ENCODE measurements around the gene CERKL. TPM values are rescaled to one million over a fixed set of nuclear protein-coding genes. Genes with fewer than 3 reads are reported as not detected.

The CERKL gene
- total RNA-seq, 1 donor from 2014 or later: 0.40 TPM

- no peak overlapping the region for H3K4me3 ChIP-seq (ENCODE audit: low read depth, low read length)
- TF ChIP-seq CTCF (conservative IDR thresholded peaks at IDR 0.05; ENCODE audit: low read depth, low read length): no peak
- DNase-seq (ENCODE audit: low read depth): no peak
Measured at GRCh38 chr2:181527058-181527457, 129.8 kb downstream of the CERKL start.

- H3K4me3 ChIP-seq (ENCODE audit: low read depth, low read length): no peak overlapping the region
- DNase-seq (ENCODE audit: low read depth): no peak
- TF ChIP-seq CTCF (conservative IDR thresholded peaks at IDR 0.05; ENCODE audit: low read depth, low read length): no peak
Measured at GRCh38 chr2:181526014-181526413, 130.9 kb downstream of the CERKL start.

GRCh38 chr2:181523756-181524155, 133.1 kb downstream of the CERKL start:
- TF ChIP-seq CTCF (conservative IDR thresholded peaks at IDR 0.05; ENCODE audit: low read depth, low read length): no peak
- H3K4me3 ChIP-seq (ENCODE audit: low read depth, low read length): no peak overlapping the region
- DNase-seq (ENCODE audit: low read depth): no peak

- no peak for DNase-seq (ENCODE audit: low read depth)
- TF ChIP-seq CTCF (conservative IDR thresholded peaks at IDR 0.05; ENCODE audit: low read depth, low read length): no peak
- H3K4me3 ChIP-seq (ENCODE audit: low read depth, low read length): no peak overlapping the region
Measured at GRCh38 chr2:181520253-181520652, 136.7 kb downstream of the CERKL start.

- no peak for TF ChIP-seq CTCF (conservative IDR thresholded peaks at IDR 0.05; ENCODE audit: low read depth, low read length)
- H3K4me3 ChIP-seq (ENCODE audit: low read depth, low read length): no peak overlapping the region
- peak; percentile 20 for DNase-seq (ENCODE audit: low read depth)
Measured at GRCh38 chr2:181517685-181518301, 139.1 kb downstream of the CERKL start.

- no peak overlapping the region for H3K4me3 ChIP-seq (ENCODE audit: low read depth, low read length)
- no peak for TF ChIP-seq CTCF (conservative IDR thresholded peaks at IDR 0.05; ENCODE audit: low read depth, low read length)
- DNase-seq (ENCODE audit: low read depth): no peak
Measured at GRCh38 chr2:181516992-181517391, 139.9 kb downstream of the CERKL start.

- no peak overlapping the region for H3K4me3 ChIP-seq (ENCODE audit: low read depth, low read length)
- DNase-seq (ENCODE audit: low read depth): no peak
- no peak for TF ChIP-seq CTCF (conservative IDR thresholded peaks at IDR 0.05; ENCODE audit: low read depth, low read length)
Measured at GRCh38 chr2:181515719-181516118, 141.2 kb downstream of the CERKL start.
